Measurements from ENCODE around the gene COG8. TPM values are rescaled to one million over a fixed set of nuclear protein-coding genes. Genes with fewer than 3 reads are reported as not detected.

The COG8 gene
- total and polyA plus RNA-seq, 2 of the 8 experiments (the other 6 are each of a cell fraction or from before 2014, with no cell fraction given) = 49.1 to 55.6 TPM

GRCh38 chr16:69346683-69347082 is 7.3 kb upstream of the COG8 start:
- no peak for DNase-seq (ENCODE audit: low read depth in 1 of 2, low spot score in 2 of 2)
- Histone ChIP-seq H3K4me2 (ENCODE audit: insufficient read depth in 1 of 2, low read depth in 2 of 2, low read length in 2 of 2) (no peak overlapping the region), H3K79me2 (ENCODE audit: control insufficient read depth in 1 of 2, insufficient read depth in 2 of 2, low read length in 2 of 2) (peaks cover 0 to 4% of the 10 kb centered on the region in 2 experiments; a peak in 2 of 4 replicates), H2BK15ac (ENCODE audit: low read length) (no peak overlapping the region), H4K91ac (replicated peaks; ENCODE audit: insufficient read length, low read length) (no peak overlapping the region), H2AK5ac (ENCODE audit: low read depth, low read length) (no peak overlapping the region), H2BK5ac (ENCODE audit: low read depth, low read length) (no peak overlapping the region), H3K56ac (replicated peaks; ENCODE audit: insufficient read length, low read depth, low read length) (no peak overlapping the region), H3K27ac (ENCODE audit: low read depth, low read length) (no peak overlapping the region), H3K27me3 (replicated peaks in 1 of 4; ENCODE audit: control insufficient read depth in 3 of 4, extremely low read depth in 1 of 4, insufficient read depth in 3 of 4, low read length in 3 of 4) (no peaks in the 10 kb centered on the region), H4K5ac (ENCODE audit: insufficient read length, low read depth, low read length) (no peak overlapping the region), H3K4ac (replicated peaks; ENCODE audit: insufficient read length, low read depth, low read length) (no peak overlapping the region), H2BK20ac (ENCODE audit: low read length) (no peak overlapping the region), H3K23me2 (ENCODE audit: low read depth, low read length) (no peaks in the 10 kb centered on the region), H4K20me1 (replicated peaks in 1 of 2; ENCODE audit: control insufficient read depth in 1 of 2, insufficient read depth in 2 of 2, low read length in 2 of 2) (no peaks in the 10 kb centered on the region), H3K79me1 (ENCODE audit: low read depth, low read length) (no peaks in the 10 kb centered on the region), H3K4me1 (replicated peaks in 1 of 4; ENCODE audit: control insufficient read depth in 3 of 4, insufficient read depth in 4 of 4, low read length in 3 of 4) (no peaks in the 10 kb centered on the region), H2BK120ac (replicated peaks; ENCODE audit: low read depth, low read length) (no peak overlapping the region), H3K23ac (ENCODE audit: insufficient read length) (no peak overlapping the region), H3K36me3 (ENCODE audit: control insufficient read depth in 2 of 4, insufficient read depth in 4 of 4, low read length in 3 of 4) (peaks cover 7 to 26% (median 9%) of the 10 kb centered on the region in 4 experiments; a peak in 6 of 8 replicates), H3K14ac (ENCODE audit: insufficient read length) (no peak overlapping the region), H2AFZ (ENCODE audit: low read length) (no peak overlapping the region), H3K9ac (replicated peaks in 1 of 4; ENCODE audit: extremely low read depth in 1 of 4, low read depth in 3 of 4, low read length in 3 of 4) (no peak overlapping the region), H3K9me3 (ENCODE audit: insufficient read depth in 2 of 2, low read depth in 1 of 2, low read length in 1 of 2) (no peaks in the 10 kb centered on the region), H3K4me3 (ENCODE audit: extremely low read depth in 1 of 4, insufficient read depth in 2 of 4, low read depth in 3 of 4, low read length in 4 of 4) (no peak overlapping the region), H2BK12ac (ENCODE audit: low read depth, low read length) (no peak overlapping the region), H3K18ac (ENCODE audit: extremely low read depth, low read length) (no peak overlapping the region), H4K8ac (ENCODE audit: extremely low read depth, insufficient read depth, low read length) (no peak overlapping the region)
- CTCF ChIA-PET (ENCODE audit: partially characterized antibody) = interaction anchor here (1.1 kb wide), 1 partner anchor 20 kb away, joined by 3 read pairs; no protein-coding TSS in a partner anchor
- FAIRE-seq = no peak
- POLR2A ChIA-PET (ENCODE audit: partially characterized antibody) = interaction anchor here (0.6 to 29.8 kb wide), 3 partner anchors 13 to 30 kb away, joined by 3 to 497 read pairs (median 3); partner anchors contain the start of genes PDF and VPS4A
- 91% methylated on average over 6 of the region's 6 CpGs; no CpG with 5 or more reads in 1 of the 2 experiments for WGBS, 2 experiments (ENCODE audit: extremely low coverage in 1 of 2, insufficient coverage in 1 of 2, insufficient read length in 1 of 2, insufficient replicate concordance in 2 of 2, low coverage in 1 of 2, low lambda C conversion rate in 2 of 2, missing lambda C conversion rate in 1 of 2)
- TF ChIP-seq SRF (IDR thresholded peaks at IDR 0.05; ENCODE audit: low read depth, low read length) (no peak), BRCA1 (IDR thresholded peaks at IDR 0.05; ENCODE audit: low read depth, low read length) (no peak), POLR2A (IDR thresholded peaks at IDR 0.05; ENCODE audit: control extremely low read depth in 1 of 2, low read depth in 2 of 2, low read length in 2 of 2) (no peak), MAFK (IDR thresholded peaks at IDR 0.05; ENCODE audit: low read depth, low read length) (peak; percentile 32; the same call in 1 of the 2 replicates), TCF12 (IDR thresholded peaks at IDR 0.05; ENCODE audit: low read depth, low read length) (no peak), BACH1 (IDR thresholded peaks at IDR 0.05; ENCODE audit: low read length) (peak; percentile 64; the same call in 1 of the 2 replicates), EGR1 (IDR thresholded peaks at IDR 0.05; ENCODE audit: borderline replicate concordance, low read depth, low read length) (no peak), NRF1 (IDR thresholded peaks at IDR 0.05; ENCODE audit: low read depth, low read length) (no peak), FOSL1 (IDR thresholded peaks at IDR 0.05; ENCODE audit: insufficient read depth, low read depth, low read length) (no peak), JUN (IDR thresholded peaks at IDR 0.05; ENCODE audit: low read depth, low read length) (no peak), TBP (IDR thresholded peaks at IDR 0.05; ENCODE audit: low read depth, low read length) (no peak)
